ENCODE data around the gene MYO3B. TPM values are rescaled to one million over a fixed set of nuclear protein-coding genes. Genes with fewer than 3 reads are reported as not detected.
"Not testable (repeated sequence)": the region's sequence is repeated elsewhere in the genome, so short reads cannot be mapped to it uniquely, and the experiment has no call there.

The MYO3B gene
- total RNA-seq, 2 donors from 2014 or later = 0.31 TPM; not detected in 1

DNA sequence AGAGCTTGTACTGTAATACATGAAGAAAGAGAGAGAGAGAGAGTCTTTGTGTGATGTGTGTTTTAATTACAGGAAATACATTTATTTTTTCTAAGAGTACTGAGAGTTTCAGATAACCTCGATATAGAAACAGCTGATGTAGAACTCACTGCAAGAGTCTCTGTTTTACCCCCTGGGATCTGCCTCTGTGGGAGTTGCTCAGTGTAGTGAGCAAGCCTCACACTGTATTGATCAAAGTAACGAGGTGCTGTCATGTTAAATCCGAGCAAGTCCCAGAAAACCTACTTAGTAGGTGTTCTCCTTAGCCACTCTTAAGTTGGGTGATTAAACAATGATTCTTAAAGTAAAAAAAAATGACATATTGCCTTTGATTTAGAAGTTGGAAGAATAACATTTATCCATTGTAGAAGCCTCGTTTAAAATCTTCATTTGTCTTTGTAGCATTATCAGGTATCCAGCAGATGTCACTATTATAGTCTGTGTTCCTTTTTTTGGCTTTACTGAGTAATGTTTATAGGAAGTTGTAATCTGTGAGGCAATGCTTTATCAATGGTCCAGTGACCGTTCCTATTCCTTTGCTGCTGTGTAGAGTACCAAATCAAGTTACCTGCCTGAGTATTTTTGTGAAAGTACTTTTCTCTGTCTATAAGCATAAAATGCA is 219.0 kb downstream of the MYO3B start:
- no peak for ATAC-seq
- H3K27me3 Mint-ChIP-seq = peaks cover 20 to 31% of the 10 kb centered on the region in 2 donors
- H3K4me1 Mint-ChIP-seq (ENCODE audit: low read depth in 2 of 2) = no peaks in the 10 kb centered on the region
- no peak overlapping the region for H3K4me3 Mint-ChIP-seq
- H3K9me3 Mint-ChIP-seq = no peaks in the 10 kb centered on the region
- no peaks in the 10 kb centered on the region for H3K36me3 Mint-ChIP-seq
- no peak for DNase-seq (ENCODE audit: low spot score)
- H3K27ac Mint-ChIP-seq = no peak overlapping the region

GRCh38 chr2:170401187-170401586 is 223.2 kb downstream of the MYO3B start:
- Mint-ChIP-seq H3K36me3 (no peaks in the 10 kb centered on the region), H3K9me3 (no peaks in the 10 kb centered on the region), H3K4me3 (no peak overlapping the region), H3K27me3 (peaks cover 9 to 26% of the 10 kb centered on the region in 2 donors), H3K4me1 (ENCODE audit: low read depth in 2 of 2) (no peaks in the 10 kb centered on the region), H3K27ac (no peak overlapping the region)
- no peak for ATAC-seq
- no peak for DNase-seq (ENCODE audit: low spot score)

GRCh38 chr2:170404846-170405245 is 226.9 kb downstream of the MYO3B start:
- Mint-ChIP-seq H3K36me3 (no peaks in the 10 kb centered on the region), H3K4me1 (ENCODE audit: low read depth in 2 of 2) (peaks cover 5 to 8% of the 10 kb centered on the region in 2 donors), H3K27me3 (peaks cover 19 to 20% of the 10 kb centered on the region in 2 donors), H3K9me3 (no peaks in the 10 kb centered on the region), H3K27ac (no peak overlapping the region), H3K4me3 (no peak overlapping the region)
- ATAC-seq = no peak
- no peak for DNase-seq (ENCODE audit: low spot score)

DNA sequence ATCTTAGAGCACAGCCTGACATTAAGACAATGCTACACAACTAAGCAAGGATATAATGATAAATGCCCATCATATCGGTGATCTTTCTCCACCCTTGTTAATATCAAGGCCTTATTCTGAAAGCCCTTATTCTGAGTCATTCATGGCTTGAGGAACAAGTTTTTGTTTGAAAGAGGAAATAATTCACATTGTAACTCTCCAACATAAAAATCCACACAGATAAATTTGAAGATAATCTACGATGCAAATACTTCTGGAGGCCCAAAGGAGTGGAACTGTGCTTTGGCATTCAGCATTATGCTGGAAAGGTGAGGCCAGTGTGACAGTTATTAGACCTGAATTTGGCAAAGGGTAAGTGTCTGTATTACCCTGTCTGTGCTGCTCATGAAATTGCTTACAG is 227.4 kb downstream of the MYO3B start:
- Mint-ChIP-seq H3K4me1 (ENCODE audit: low read depth in 2 of 2) (peaks cover 5 to 8% of the 10 kb centered on the region in 2 donors), H3K4me3 (no peak overlapping the region), H3K27me3 (peaks cover 19 to 20% of the 10 kb centered on the region in 2 donors), H3K27ac (no peak overlapping the region), H3K9me3 (no peaks in the 10 kb centered on the region), H3K36me3 (no peaks in the 10 kb centered on the region)
- DNase-seq (ENCODE audit: low spot score) (no peak), ATAC-seq (no peak)

DNA sequence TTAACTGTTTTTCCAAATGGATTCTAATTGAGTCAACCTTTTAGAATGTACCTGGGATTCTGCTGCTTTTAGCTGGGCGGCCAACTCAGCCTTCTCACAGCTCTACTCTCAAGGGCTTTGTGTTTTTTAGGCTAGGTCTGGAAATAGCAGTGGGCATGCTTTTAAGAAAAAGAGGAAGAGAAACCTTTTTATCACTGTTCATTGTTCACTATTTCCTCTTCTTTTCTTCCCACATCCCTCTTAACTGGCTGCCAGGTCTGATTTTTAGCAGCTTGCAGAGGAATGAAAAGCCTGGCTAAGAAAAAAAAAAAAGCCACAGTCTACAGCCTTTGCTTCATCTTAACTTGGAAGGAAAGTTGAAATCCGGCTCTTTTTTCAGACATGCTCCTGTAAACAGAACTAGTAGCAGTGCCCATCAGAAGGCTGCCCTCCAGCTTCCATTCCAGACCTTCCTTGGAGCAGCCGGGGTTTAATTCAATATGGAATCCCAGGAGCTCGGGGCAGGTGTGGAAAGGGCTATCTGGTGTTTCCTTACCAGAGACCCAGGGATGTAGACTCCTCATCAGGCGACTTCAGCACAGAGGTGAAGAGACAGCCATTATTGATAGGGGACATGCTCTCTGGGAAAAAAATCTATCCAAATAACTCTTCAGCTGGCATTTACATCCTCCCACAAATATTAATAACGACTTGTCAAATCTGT is 230.7 kb downstream of the MYO3B start:
- ATAC-seq (no peak), DNase-seq (ENCODE audit: low spot score) (no peak)
- H3K27ac Mint-ChIP-seq = no peak overlapping the region
- peaks cover 5 to 8% of the 10 kb centered on the region in 2 donors for H3K4me1 Mint-ChIP-seq (ENCODE audit: low read depth in 2 of 2)
- H3K36me3 Mint-ChIP-seq = no peaks in the 10 kb centered on the region
- no peaks in the 10 kb centered on the region for H3K9me3 Mint-ChIP-seq
- peaks cover 20 to 21% of the 10 kb centered on the region in 2 donors for H3K27me3 Mint-ChIP-seq
- H3K4me3 Mint-ChIP-seq = peak overlapping the region; percentile 16

DNA sequence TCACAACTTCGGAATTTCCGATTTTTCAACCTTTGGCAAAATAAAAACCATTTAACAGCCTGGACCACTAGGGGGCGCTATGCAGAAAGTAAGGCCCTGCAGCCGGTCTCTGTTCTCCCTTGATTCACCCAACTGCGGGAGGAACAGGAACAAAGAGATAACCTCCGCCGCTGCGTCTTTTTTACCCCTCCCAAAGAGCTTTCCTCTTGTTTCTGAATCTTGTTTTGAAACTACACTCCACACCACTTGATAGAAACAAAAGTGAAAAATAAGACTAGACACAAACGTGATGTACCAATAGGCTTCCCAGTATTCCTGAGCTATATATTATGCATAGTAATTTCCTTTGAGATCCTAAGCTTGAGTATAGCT is 231.2 kb downstream of the MYO3B start:
- ATAC-seq (peak in 1 of 2 donors; percentile 58), DNase-seq (ENCODE audit: low spot score) (peak; percentile 78)
- no peaks in the 10 kb centered on the region for H3K9me3 Mint-ChIP-seq
- no peaks in the 10 kb centered on the region for H3K36me3 Mint-ChIP-seq
- peaks cover 5 to 8% of the 10 kb centered on the region in 2 donors for H3K4me1 Mint-ChIP-seq (ENCODE audit: low read depth in 2 of 2)
- peak overlapping the region; percentile 16 for H3K4me3 Mint-ChIP-seq
- H3K27ac Mint-ChIP-seq = no peak overlapping the region
- peaks cover 18 to 20% of the 10 kb centered on the region in 2 donors for H3K27me3 Mint-ChIP-seq

GRCh38 chr2:170411660-170412059 is 233.7 kb downstream of the MYO3B start:
- Mint-ChIP-seq H3K4me1 (ENCODE audit: low read depth in 2 of 2) (peaks cover 5 to 8% of the 10 kb centered on the region in 2 donors), H3K9me3 (no peaks in the 10 kb centered on the region), H3K27ac (no peak overlapping the region), H3K4me3 (no peak overlapping the region), H3K36me3 (no peaks in the 10 kb centered on the region), H3K27me3 (peaks cover 20 to 26% of the 10 kb centered on the region in 2 donors)
- peak in 1 of 2 donors; percentile 37 for ATAC-seq
- DNase-seq (ENCODE audit: low spot score) = no peak

GRCh38 chr2:170420961-170421687 is 243.2 kb downstream of the MYO3B start:
- H3K27me3 Mint-ChIP-seq = peaks cover 8 to 13% of the 10 kb centered on the region in 2 donors
- no peak for ATAC-seq
- no peaks in the 10 kb centered on the region for H3K36me3 Mint-ChIP-seq
- peaks cover 2 to 8% of the 10 kb centered on the region in 2 donors for H3K4me1 Mint-ChIP-seq (ENCODE audit: low read depth in 2 of 2)
- H3K9me3 Mint-ChIP-seq = no peaks in the 10 kb centered on the region
- H3K4me3 Mint-ChIP-seq = no peak overlapping the region
- DNase-seq (ENCODE audit: low spot score) = no peak
- H3K27ac Mint-ChIP-seq = no peak overlapping the region

DNA sequence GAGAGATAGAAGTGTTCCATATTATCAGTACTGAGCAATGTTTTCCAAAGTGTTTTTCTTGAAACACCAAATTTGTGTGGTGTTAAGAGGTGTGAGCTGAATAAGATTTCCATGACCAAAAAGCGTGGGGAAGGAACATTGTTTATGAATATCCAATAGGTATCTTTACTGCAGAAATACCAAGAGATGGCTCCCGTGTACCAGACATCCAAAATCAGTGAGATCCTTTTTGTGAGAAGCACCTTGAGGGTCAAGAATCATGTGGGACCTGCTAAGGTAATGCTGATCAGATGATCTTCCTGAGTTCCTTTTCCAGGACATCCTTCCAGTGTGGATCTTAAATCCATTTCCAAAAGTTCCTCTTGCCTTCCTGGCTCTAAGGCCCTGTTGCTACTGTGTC is 246.0 kb downstream of the MYO3B start:
- H3K9me3 Mint-ChIP-seq = no peaks in the 10 kb centered on the region
- H3K27ac Mint-ChIP-seq = no peak overlapping the region
- no peak for DNase-seq (ENCODE audit: low spot score)
- H3K4me3 Mint-ChIP-seq = no peak overlapping the region
- no peaks in the 10 kb centered on the region for H3K36me3 Mint-ChIP-seq
- no peak for ATAC-seq
- peaks cover 2 to 8% of the 10 kb centered on the region in 2 donors for H3K4me1 Mint-ChIP-seq (ENCODE audit: low read depth in 2 of 2)
- H3K27me3 Mint-ChIP-seq = peaks cover 0 to 8% of the 10 kb centered on the region in 2 donors

GRCh38 chr2:170425281-170425751 is 247.4 kb downstream of the MYO3B start:
- Mint-ChIP-seq H3K4me3 (no peak overlapping the region), H3K9me3 (no peaks in the 10 kb centered on the region), H3K36me3 (no peaks in the 10 kb centered on the region), H3K27me3 (peaks cover 0 to 12% of the 10 kb centered on the region in 2 donors), H3K27ac (no peak overlapping the region), H3K4me1 (ENCODE audit: low read depth in 2 of 2) (peaks cover 2 to 8% of the 10 kb centered on the region in 2 donors)
- DNase-seq (ENCODE audit: low spot score) = no peak
- ATAC-seq = peak; percentile 61 to 82

- no peak for DNase-seq (ENCODE audit: low spot score)
- Mint-ChIP-seq H3K4me3 (no peak overlapping the region), H3K27ac (no peak overlapping the region), H3K36me3 (no peaks in the 10 kb centered on the region), H3K9me3 (no peaks in the 10 kb centered on the region), H3K27me3 (peaks cover 0 to 9% of the 10 kb centered on the region in 2 donors), H3K4me1 (ENCODE audit: low read depth in 2 of 2) (peaks cover 2 to 8% of the 10 kb centered on the region in 2 donors)
- no peak for ATAC-seq
Observed at GRCh38 chr2:170428868-170429267, 250.9 kb downstream of the MYO3B start.

- Mint-ChIP-seq H3K4me3 (no peak overlapping the region), H3K27me3 (peaks cover 7 to 15% of the 10 kb centered on the region in 2 donors), H3K27ac (peak overlapping the region in 1 of 2 donors; percentile 25), H3K9me3 (no peaks in the 10 kb centered on the region), H3K4me1 (ENCODE audit: low read depth in 2 of 2) (peaks cover 21 to 34% of the 10 kb centered on the region in 2 donors), H3K36me3 (no peaks in the 10 kb centered on the region)
- DNase-seq (ENCODE audit: low spot score) = no peak
- no peak for ATAC-seq
Observed at GRCh38 chr2:170432823-170433222, 254.9 kb downstream of the MYO3B start.

DNA sequence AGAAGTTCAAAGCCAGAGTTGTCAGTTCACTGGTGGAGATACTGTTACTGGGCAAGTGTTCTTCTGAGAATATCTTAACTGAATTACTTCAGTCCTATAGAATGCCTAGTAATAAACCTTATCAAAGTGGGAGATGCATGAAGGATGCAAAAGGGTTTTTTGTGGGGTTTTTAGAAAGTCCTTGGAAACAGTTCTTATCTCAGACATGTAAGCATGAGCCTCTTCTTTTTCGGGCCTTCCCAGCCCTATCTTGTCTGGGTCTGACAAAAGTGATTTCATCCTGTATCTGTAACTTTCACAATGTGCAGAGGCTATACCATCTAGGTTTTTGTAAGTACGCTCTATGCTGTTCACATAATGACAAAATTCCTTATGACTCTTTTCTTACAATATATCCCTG is 255.5 kb downstream of the MYO3B start:
- peaks cover 23 to 40% of the 10 kb centered on the region in 2 donors for H3K4me1 Mint-ChIP-seq (ENCODE audit: low read depth in 2 of 2)
- H3K27ac Mint-ChIP-seq = peak overlapping the region in 1 of 2 donors; percentile 25
- DNase-seq (ENCODE audit: low spot score) = no peak
- no peak overlapping the region for H3K4me3 Mint-ChIP-seq
- H3K27me3 Mint-ChIP-seq = peaks cover 12 to 16% of the 10 kb centered on the region in 2 donors
- no peaks in the 10 kb centered on the region for H3K9me3 Mint-ChIP-seq
- H3K36me3 Mint-ChIP-seq = no peaks in the 10 kb centered on the region
- no peak for ATAC-seq

DNA sequence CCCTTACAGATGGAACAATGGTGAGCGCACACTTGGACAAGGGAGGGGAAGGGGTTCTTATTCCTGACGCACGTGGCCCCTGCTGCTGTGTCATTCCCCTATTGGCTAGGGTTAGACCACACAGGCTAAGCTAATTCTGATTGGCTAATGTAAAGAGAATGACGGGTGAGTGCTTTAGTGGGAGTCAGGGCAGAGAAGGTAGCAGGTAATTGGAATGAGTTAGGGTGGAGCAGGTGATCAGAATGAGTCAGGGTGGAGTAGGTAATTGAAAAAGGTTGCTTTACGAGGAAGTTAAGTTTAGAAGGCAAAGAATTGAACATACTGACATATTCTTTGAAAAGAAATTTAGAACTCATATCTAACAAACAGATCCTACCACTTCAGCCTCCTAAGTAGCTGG is 256.4 kb downstream of the MYO3B start:
- H3K27me3 Mint-ChIP-seq = peaks cover 12 to 16% of the 10 kb centered on the region in 2 donors
- H3K27ac Mint-ChIP-seq; ATAC-seq; H3K36me3 Mint-ChIP-seq; H3K9me3 Mint-ChIP-seq; DNase-seq (ENCODE audit: low spot score); H3K4me3 Mint-ChIP-seq: not testable (repeated sequence)
- peaks cover 23 to 40% of the 10 kb centered on the region in 2 donors for H3K4me1 Mint-ChIP-seq (ENCODE audit: low read depth in 2 of 2)

Data from natural killer cell treated with Interleukin-12 subunit alpha and Interleukin-12 subunit beta and Interleukin-15 and Interleukin-18, amount 100 ng/mL, for 72 hours (primary cell).